K562 (cell line): ENCODE measurements around the gene SCYL1. TPM values are rescaled to one million over a fixed set of nuclear protein-coding genes. Genes with fewer than 3 reads are reported as not detected.

ENCODE experiments used
- ASH1L ChIP-seq: fragments of 450-650 bp; IDR thresholded peaks from 2 replicates; pipeline ENCODE4 v1.6.1; 2018; ENCODE audit warnings: borderline replicate concordance, mild to moderate bottlenecking, low read depth; ENCODE audit not compliant: partially characterized antibody
- BDP1 ChIP-seq: IDR thresholded peaks from 3 replicates; pipeline ENCODE4 v1.6.1; 2011; ENCODE audit not compliant: insufficient read length, insufficient read depth
- CBFA2T3 ChIP-seq: fragments of 450-650 bp; IDR thresholded peaks from 2 replicates; pipeline ENCODE4 v1.6.1; 2017
- ESRRB ChIP-seq: fragments of 250-450 bp; sonication (Bioruptor Pico); IDR thresholded peaks from 2 replicates; pipeline ENCODE4 v1.5.0; 2020; ENCODE audit warnings: mild to moderate bottlenecking, moderate library complexity, borderline replicate concordance
- HDAC6 ChIP-seq: IDR thresholded peaks from 2 replicates; pipeline ENCODE4 v1.6.1; 2012; ENCODE audit warnings: low read depth, mild to moderate bottlenecking, control low read depth, inconsistent platforms, low read length, moderate library complexity
- IRF9 ChIP-seq: fragments of 450-650 bp; IDR thresholded peaks from 2 replicates; pipeline ENCODE4 v1.6.1; 2016; ENCODE audit warnings: missing biosample characterization, missing genetic modification characterization
- MTA3 ChIP-seq: fragments of 450-650 bp; formaldehyde crosslinking; IDR thresholded peaks from 2 replicates; pipeline ENCODE4 v1.6.1; 2017; ENCODE audit warnings: mild to moderate bottlenecking, borderline replicate concordance
- NFE2L1 ChIP-seq: fragments of 450-650 bp; IDR thresholded peaks from 2 replicates; pipeline ENCODE4 v1.6.1; 2016; ENCODE audit warnings: missing genetic modification characterization, low read depth, mild to moderate bottlenecking, missing compliant biosample characterization, moderate library complexity, borderline replicate concordance
- POLR2G ChIP-seq: fragments of 200-400 bp; formaldehyde crosslinking; IDR thresholded peaks from 2 replicates; pipeline ENCODE4 v1.6.1; 2017; ENCODE audit warnings: low read depth, mild to moderate bottlenecking, antibody characterized with exemption, low read length, moderate library complexity
- RREB1 ChIP-seq: fragments of 250-450 bp; sonication (Bioruptor Pico); IDR thresholded peaks from 2 replicates; pipeline ENCODE4 v1.4.0; 2020
- SMARCA4 ChIP-seq: fragments of 450-650 bp; IDR thresholded peaks from 2 replicates; pipeline ENCODE4 v1.6.1; 2016
- TAF7 ChIP-seq: fragments of 450-650 bp; IDR thresholded peaks from 2 replicates; pipeline ENCODE4 v1.6.1; 2016; ENCODE audit warnings: missing genetic modification characterization, missing compliant biosample characterization
- TCF7L2 ChIP-seq: fragments of 150-350 bp; IDR thresholded peaks from 2 replicates; pipeline ENCODE4 v1.6.1; 2016; ENCODE audit warnings: low read depth, mild to moderate bottlenecking, low read length, moderate library complexity
- XRCC3 ChIP-seq: fragments of 450-650 bp; IDR thresholded peaks from 2 replicates; pipeline ENCODE4 v1.6.1; 2017; ENCODE audit warnings: mild to moderate bottlenecking, moderate library complexity
- ZNF124 ChIP-seq: sonication (generic); formaldehyde crosslinking; IDR thresholded peaks from 2 replicates; pipeline ENCODE4 v1.8.1; 2022; ENCODE audit warnings: missing genetic modification reagents
- ZNF253 ChIP-seq: fragments of 250-450 bp; sonication (Bioruptor Pico); conservative IDR thresholded peaks from 2 replicates; pipeline ENCODE4 v1.6.1; 2021; ENCODE audit warnings: mild to moderate bottlenecking
- ZNF780A ChIP-seq: fragments of 250-450 bp; sonication (Bioruptor Pico); IDR thresholded peaks from 2 replicates; pipeline ENCODE4 v1.5.0; 2021; ENCODE audit warnings: mild to moderate bottlenecking
- polyA plus RNA-seq, 8 experiments: library from polyadenylated mRNA; depleted of rRNA in 4 of 8; stranded (reverse) in 5 of 8; unstranded in 3 of 8; fragments of >200 nt; fragmentation: Nextera tagmentation in 2 of 8; fragmentation: Illumina TruSeq in 1 of 8; extraction: Ambion mirVana in 2 of 8; extraction: Trizol in 1 of 8; gene quantifications; 2 replicates each; pipeline versions ENCODE4 v1.2.1 to v1.2.3, GENCODE V29; 2011 to 2014; ENCODE audit warnings: inconsistent platforms in 1 of 8, missing spikeins in 1 of 8
- total RNA-seq, 7 experiments: library from RNA; depleted of rRNA in 6 of 7; stranded (reverse); fragments of >200 nt in 6 of 7; fragmentation: Illumina TruSeq in 2 of 7; extraction: Trizol in 2 of 7; gene quantifications; 2 replicates each; pipeline versions ENCODE4 v1.2.1 to v1.2.3, GENCODE V29; 2011 to 2021; ENCODE audit warnings: low replicate concordance in 1 of 7
- TF ChIP-seq, protein P1 (sequence below): sonication (generic); formaldehyde crosslinking; IDR thresholded peaks from 2 replicates; pipeline ENCODE4 v1.8.1; 2023; ENCODE audit warnings: mild to moderate bottlenecking, missing genetic modification reagents
- TF ChIP-seq, protein P2 (sequence below): fragments of 450-650 bp; IDR thresholded peaks from 2 replicates; pipeline ENCODE4 v1.6.1; 2018; ENCODE audit warnings: mild to moderate bottlenecking, low read depth; ENCODE audit not compliant: partially characterized antibody

SCYL1 gene
- total and polyA plus RNA-seq, 9 of the 15 experiments (the other 6 are each of a cell fraction or from before 2014, with no cell fraction given) = 1.9 to 145 (median 57.6) TPM

- TF ChIP-seq ASH1L = no peak
- no peak for TF ChIP-seq NFE2L1 (tag)
- TF ChIP-seq POLR2G = peak; percentile 76; the same call in 1 of the 2 replicates
- peak; percentile 9; the same call in 1 of the 2 replicates for TF ChIP-seq MTA3
- no peak for TF ChIP-seq CBFA2T3
- TF ChIP-seq ZNF253 (CRISPR knock-in tag) = no peak
- no peak for TF ChIP-seq TAF7
- no peak for TF ChIP-seq XRCC3
- TF ChIP-seq SMARCA4 = no peak
- no peak for TF ChIP-seq HDAC6
- TF ChIP-seq TCF7L2 = no peak
- no peak for TF ChIP-seq BDP1
- TF ChIP-seq ESRRB (CRISPR knock-in tag) = no peak
- no peak; the same call in 1 of the 2 replicates for TF ChIP-seq ZNF780A
- TF ChIP-seq, protein P1, sequence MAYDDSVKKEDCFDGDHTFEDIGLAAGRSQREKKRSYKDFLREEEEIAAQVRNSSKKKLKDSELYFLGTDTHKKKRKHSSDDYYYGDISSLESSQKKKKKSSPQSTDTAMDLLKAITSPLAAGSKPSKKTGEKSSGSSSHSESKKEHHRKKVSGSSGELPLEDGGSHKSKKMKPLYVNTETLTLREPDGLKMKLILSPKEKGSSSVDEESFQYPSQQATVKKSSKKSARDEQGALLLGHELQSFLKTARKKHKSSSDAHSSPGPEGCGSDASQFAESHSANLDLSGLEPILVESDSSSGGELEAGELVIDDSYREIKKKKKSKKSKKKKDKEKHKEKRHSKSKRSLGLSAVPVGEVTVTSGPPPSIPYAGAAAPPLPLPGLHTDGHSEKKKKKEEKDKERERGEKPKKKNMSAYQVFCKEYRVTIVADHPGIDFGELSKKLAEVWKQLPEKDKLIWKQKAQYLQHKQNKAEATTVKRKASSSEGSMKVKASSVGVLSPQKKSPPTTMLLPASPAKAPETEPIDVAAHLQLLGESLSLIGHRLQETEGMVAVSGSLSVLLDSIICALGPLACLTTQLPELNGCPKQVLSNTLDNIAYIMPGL (CRISPR knock-in tag) = 0 out of 2 replicates have a peak, but pooled peaks have one; percentile 43
- TF ChIP-seq RREB1 = peak; percentile 24; the same call in 1 of the 2 replicates
- TF ChIP-seq, protein P2, sequence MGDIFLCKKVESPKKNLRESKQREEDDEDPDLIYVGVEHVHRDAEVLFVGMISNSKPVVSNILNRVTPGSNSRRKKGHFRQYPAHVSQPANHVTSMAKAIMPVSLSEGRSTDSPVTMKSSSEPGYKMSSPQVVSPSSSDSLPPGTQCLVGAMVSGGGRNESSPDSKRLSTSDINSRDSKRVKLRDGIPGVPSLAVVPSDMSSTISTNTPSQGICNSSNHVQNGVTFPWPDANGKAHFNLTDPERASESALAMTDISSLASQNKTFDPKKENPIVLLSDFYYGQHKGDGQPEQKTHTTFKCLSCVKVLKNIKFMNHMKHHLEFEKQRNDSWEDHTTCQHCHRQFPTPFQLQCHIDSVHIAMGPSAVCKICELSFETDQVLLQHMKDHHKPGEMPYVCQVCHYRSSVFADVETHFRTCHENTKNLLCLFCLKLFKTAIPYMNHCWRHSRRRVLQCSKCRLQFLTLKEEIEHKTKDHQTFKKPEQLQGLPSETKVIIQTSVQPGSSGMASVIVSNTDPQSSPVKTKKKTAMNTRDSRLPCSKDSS = no peak
- TF ChIP-seq ZNF124 = no peak
- no peak for TF ChIP-seq IRF9 (tag)
Observed at GRCh38 chr11:65575568-65576231, 50.8 kb downstream of the SCYL1 start, which contains the start of gene EHBP1L1 (continued).
